Measurements from ENCODE around the gene COMMD9.
A peak's percentile ranks its signal among the peaks of the same experiment; 100 is the strongest.

Gene COMMD9

GRCh38 chr11:36261094-36261493 lies 28.1 kb downstream of the COMMD9 start:
- Histone ChIP-seq H3K36me3 (ENCODE audit: control insufficient read depth in 5 of 5, insufficient read depth in 5 of 5, low read length in 5 of 5) (no peaks in the 10 kb centered on the region), H3K4me3 (ENCODE audit: low read depth in 1 of 5, low read length in 5 of 5) (no peak overlapping the region), H3K4me1 (ENCODE audit: control insufficient read depth in 5 of 5, insufficient read depth in 5 of 5, low read length in 5 of 5) (peaks cover 0 to 10% (median 0%) of the 10 kb centered on the region in 5 donors), H3K27ac (ENCODE audit: low read depth, low read length) (no peak overlapping the region), H3K9ac (ENCODE audit: low read length in 5 of 5) (no peak overlapping the region), H3K27me3 (ENCODE audit: control insufficient read depth in 5 of 5, insufficient read depth in 4 of 5, low read length in 5 of 5) (peaks cover 0 to 3% (median 0%) of the 10 kb centered on the region in 5 donors), H3K9me3 (ENCODE audit: control insufficient read depth in 5 of 5, low read length in 5 of 5) (peaks cover 0 to 4% (median 0%) of the 10 kb centered on the region in 5 donors)

- no peak overlapping the region for H3K9ac ChIP-seq (ENCODE audit: low read length in 5 of 5)
- peaks cover 0 to 6% (median 0%) of the 10 kb centered on the region in 5 donors for H3K9me3 ChIP-seq (ENCODE audit: control insufficient read depth in 5 of 5, low read length in 5 of 5)
- H3K27ac ChIP-seq (ENCODE audit: low read depth, low read length): no peak overlapping the region
- H3K27me3 ChIP-seq (ENCODE audit: control insufficient read depth in 5 of 5, insufficient read depth in 4 of 5, low read length in 5 of 5): peaks cover 0 to 3% (median 0%) of the 10 kb centered on the region in 5 donors
- H3K36me3 ChIP-seq (ENCODE audit: control insufficient read depth in 5 of 5, insufficient read depth in 5 of 5, low read length in 5 of 5): no peaks in the 10 kb centered on the region
- H3K4me1 ChIP-seq (ENCODE audit: control insufficient read depth in 5 of 5, insufficient read depth in 5 of 5, low read length in 5 of 5): peaks cover 0 to 10% (median 0%) of the 10 kb centered on the region in 5 donors
- no peak overlapping the region for H3K4me3 ChIP-seq (ENCODE audit: low read depth in 1 of 5, low read length in 5 of 5)
Measured at GRCh38 chr11:36258730-36259360, 30.4 kb downstream of the COMMD9 start.

- Histone ChIP-seq H3K9ac (ENCODE audit: low read length in 5 of 5) (no peak overlapping the region), H3K27ac (ENCODE audit: low read depth, low read length) (no peak overlapping the region), H3K27me3 (ENCODE audit: control insufficient read depth in 5 of 5, insufficient read depth in 4 of 5, low read length in 5 of 5) (peaks cover 0 to 3% (median 0%) of the 10 kb centered on the region in 5 donors), H3K4me1 (ENCODE audit: control insufficient read depth in 5 of 5, insufficient read depth in 5 of 5, low read length in 5 of 5) (peaks cover 0 to 10% (median 0%) of the 10 kb centered on the region in 5 donors), H3K9me3 (ENCODE audit: control insufficient read depth in 5 of 5, low read length in 5 of 5) (peaks cover 0 to 6% (median 0%) of the 10 kb centered on the region in 5 donors), H3K36me3 (ENCODE audit: control insufficient read depth in 5 of 5, insufficient read depth in 5 of 5, low read length in 5 of 5) (no peaks in the 10 kb centered on the region), H3K4me3 (ENCODE audit: low read depth in 1 of 5, low read length in 5 of 5) (no peak overlapping the region)
Measured at GRCh38 chr11:36257351-36257750, 31.9 kb downstream of the COMMD9 start.

- Histone ChIP-seq H3K4me3 (ENCODE audit: low read depth in 1 of 5, low read length in 5 of 5) (no peak overlapping the region), H3K27ac (ENCODE audit: low read depth, low read length) (no peak overlapping the region), H3K9ac (ENCODE audit: low read length in 5 of 5) (no peak overlapping the region), H3K27me3 (ENCODE audit: control insufficient read depth in 5 of 5, insufficient read depth in 4 of 5, low read length in 5 of 5) (no peaks in the 10 kb centered on the region), H3K4me1 (ENCODE audit: control insufficient read depth in 5 of 5, insufficient read depth in 5 of 5, low read length in 5 of 5) (peaks cover 0 to 25% (median 4%) of the 10 kb centered on the region in 5 donors), H3K9me3 (ENCODE audit: control insufficient read depth in 5 of 5, low read length in 5 of 5) (peaks cover 0 to 11% (median 0%) of the 10 kb centered on the region in 5 donors), H3K36me3 (ENCODE audit: control insufficient read depth in 5 of 5, insufficient read depth in 5 of 5, low read length in 5 of 5) (no peaks in the 10 kb centered on the region)
Measured at GRCh38 chr11:36254713-36255112, 34.5 kb downstream of the COMMD9 start.

GRCh38 chr11:36253238-36253637 lies 36.0 kb downstream of the COMMD9 start:
- no peaks in the 10 kb centered on the region for H3K36me3 ChIP-seq (ENCODE audit: control insufficient read depth in 5 of 5, insufficient read depth in 5 of 5, low read length in 5 of 5)
- no peak overlapping the region for H3K4me3 ChIP-seq (ENCODE audit: low read depth in 1 of 5, low read length in 5 of 5)
- peaks cover 0 to 11% (median 0%) of the 10 kb centered on the region in 5 donors for H3K9me3 ChIP-seq (ENCODE audit: control insufficient read depth in 5 of 5, low read length in 5 of 5)
- peaks cover 0 to 35% (median 13%) of the 10 kb centered on the region in 5 donors for H3K4me1 ChIP-seq (ENCODE audit: control insufficient read depth in 5 of 5, insufficient read depth in 5 of 5, low read length in 5 of 5)
- no peaks in the 10 kb centered on the region for H3K27me3 ChIP-seq (ENCODE audit: control insufficient read depth in 5 of 5, insufficient read depth in 4 of 5, low read length in 5 of 5)
- no peak overlapping the region for H3K27ac ChIP-seq (ENCODE audit: low read depth, low read length)
- H3K9ac ChIP-seq (ENCODE audit: low read length in 5 of 5): no peak overlapping the region

GRCh38 chr11:36251823-36252222 lies 37.4 kb downstream of the COMMD9 start:
- peak overlapping the region; percentile 12 for H3K27ac ChIP-seq (ENCODE audit: low read depth, low read length)
- H3K27me3 ChIP-seq (ENCODE audit: control insufficient read depth in 5 of 5, insufficient read depth in 4 of 5, low read length in 5 of 5): no peaks in the 10 kb centered on the region
- peaks cover 0 to 34% (median 14%) of the 10 kb centered on the region in 5 donors for H3K4me1 ChIP-seq (ENCODE audit: control insufficient read depth in 5 of 5, insufficient read depth in 5 of 5, low read length in 5 of 5)
- H3K36me3 ChIP-seq (ENCODE audit: control insufficient read depth in 5 of 5, insufficient read depth in 5 of 5, low read length in 5 of 5): no peaks in the 10 kb centered on the region
- no peak overlapping the region for H3K9ac ChIP-seq (ENCODE audit: low read length in 5 of 5)
- H3K9me3 ChIP-seq (ENCODE audit: control insufficient read depth in 5 of 5, low read length in 5 of 5): peaks cover 0 to 11% (median 0%) of the 10 kb centered on the region in 5 donors
- no peak overlapping the region for H3K4me3 ChIP-seq (ENCODE audit: low read depth in 1 of 5, low read length in 5 of 5)

GRCh38 chr11:36249246-36249645 lies 40.0 kb downstream of the COMMD9 start:
- peaks cover 0 to 34% (median 14%) of the 10 kb centered on the region in 5 donors for H3K4me1 ChIP-seq (ENCODE audit: control insufficient read depth in 5 of 5, insufficient read depth in 5 of 5, low read length in 5 of 5)
- no peaks in the 10 kb centered on the region for H3K27me3 ChIP-seq (ENCODE audit: control insufficient read depth in 5 of 5, insufficient read depth in 4 of 5, low read length in 5 of 5)
- peaks cover 0 to 4% (median 0%) of the 10 kb centered on the region in 5 donors for H3K9me3 ChIP-seq (ENCODE audit: control insufficient read depth in 5 of 5, low read length in 5 of 5)
- peak overlapping the region; percentile 64 for H3K27ac ChIP-seq (ENCODE audit: low read depth, low read length)
- no peak overlapping the region for H3K9ac ChIP-seq (ENCODE audit: low read length in 5 of 5)
- no peak overlapping the region for H3K4me3 ChIP-seq (ENCODE audit: low read depth in 1 of 5, low read length in 5 of 5)
- H3K36me3 ChIP-seq (ENCODE audit: control insufficient read depth in 5 of 5, insufficient read depth in 5 of 5, low read length in 5 of 5): no peaks in the 10 kb centered on the region

GRCh38 chr11:36248436-36248835 lies 40.8 kb downstream of the COMMD9 start:
- Histone ChIP-seq H3K4me1 (ENCODE audit: control insufficient read depth in 5 of 5, insufficient read depth in 5 of 5, low read length in 5 of 5) (peaks cover 0 to 39% (median 16%) of the 10 kb centered on the region in 5 donors), H3K36me3 (ENCODE audit: control insufficient read depth in 5 of 5, insufficient read depth in 5 of 5, low read length in 5 of 5) (no peaks in the 10 kb centered on the region), H3K4me3 (ENCODE audit: low read depth in 1 of 5, low read length in 5 of 5) (no peak overlapping the region), H3K9me3 (ENCODE audit: control insufficient read depth in 5 of 5, low read length in 5 of 5) (peaks cover 0 to 4% (median 0%) of the 10 kb centered on the region in 5 donors), H3K27me3 (ENCODE audit: control insufficient read depth in 5 of 5, insufficient read depth in 4 of 5, low read length in 5 of 5) (no peaks in the 10 kb centered on the region), H3K27ac (ENCODE audit: low read depth, low read length) (peak overlapping the region; percentile 64), H3K9ac (ENCODE audit: low read length in 5 of 5) (peak overlapping the region in 2 of 5 donors; percentile 14)

GRCh38 chr11:36247493-36247892 lies 41.7 kb downstream of the COMMD9 start:
- Histone ChIP-seq H3K27me3 (ENCODE audit: control insufficient read depth in 5 of 5, insufficient read depth in 4 of 5, low read length in 5 of 5) (no peaks in the 10 kb centered on the region), H3K9ac (ENCODE audit: low read length in 5 of 5) (no peak overlapping the region), H3K4me1 (ENCODE audit: control insufficient read depth in 5 of 5, insufficient read depth in 5 of 5, low read length in 5 of 5) (peaks cover 0 to 42% (median 17%) of the 10 kb centered on the region in 5 donors), H3K4me3 (ENCODE audit: low read depth in 1 of 5, low read length in 5 of 5) (no peak overlapping the region), H3K36me3 (ENCODE audit: control insufficient read depth in 5 of 5, insufficient read depth in 5 of 5, low read length in 5 of 5) (no peaks in the 10 kb centered on the region), H3K27ac (ENCODE audit: low read depth, low read length) (no peak overlapping the region), H3K9me3 (ENCODE audit: control insufficient read depth in 5 of 5, low read length in 5 of 5) (peaks cover 0 to 4% (median 0%) of the 10 kb centered on the region in 5 donors)

- Histone ChIP-seq H3K27me3 (ENCODE audit: control insufficient read depth in 5 of 5, insufficient read depth in 4 of 5, low read length in 5 of 5) (no peaks in the 10 kb centered on the region), H3K9me3 (ENCODE audit: control insufficient read depth in 5 of 5, low read length in 5 of 5) (no peaks in the 10 kb centered on the region), H3K9ac (ENCODE audit: low read length in 5 of 5) (no peak overlapping the region), H3K4me3 (ENCODE audit: low read depth in 1 of 5, low read length in 5 of 5) (no peak overlapping the region), H3K36me3 (ENCODE audit: control insufficient read depth in 5 of 5, insufficient read depth in 5 of 5, low read length in 5 of 5) (no peaks in the 10 kb centered on the region), H3K4me1 (ENCODE audit: control insufficient read depth in 5 of 5, insufficient read depth in 5 of 5, low read length in 5 of 5) (peaks cover 0 to 20% (median 7%) of the 10 kb centered on the region in 5 donors), H3K27ac (ENCODE audit: low read depth, low read length) (peak overlapping the region; percentile 34)
Measured at GRCh38 chr11:36243641-36244040, 45.6 kb downstream of the COMMD9 start.

All from subcutaneous abdominal adipose tissue (tissue), 5 donors.